H1 (cell line): Measurements from ENCODE around the gene ASF1B. TPM values are rescaled to one million over a fixed set of nuclear protein-coding genes. Genes with fewer than 3 reads are reported as not detected.

Source experiments
- RAD21 ChIP-seq, 2 experiments: IDR thresholded peaks in 1 of 2; conservative IDR thresholded peaks in 1 of 2; 2 replicates each; pipeline ENCODE4 v1.6.1; 2011; ENCODE audit warnings: low read depth in 2 of 2, low read length in 2 of 2, improper control_type of control experiment in 1 of 2, inconsistent platforms in 1 of 2, mild to moderate bottlenecking in 1 of 2, moderate library complexity in 1 of 2
- RFX5 ChIP-seq: IDR thresholded peaks from 2 replicates; pipeline ENCODE4 v1.6.1; 2011; ENCODE audit warnings: low read depth, low read length, improper control_type of control experiment, borderline replicate concordance
- SAP30 ChIP-seq: fragments of 300-600 bp; sonication (generic); IDR thresholded peaks from 2 replicates; pipeline ENCODE4 v1.7.1; 2012; ENCODE audit warnings: low read length, moderate library complexity, mild to moderate bottlenecking, inconsistent platforms; ENCODE audit not compliant: insufficient read depth, insufficient replicate concordance
- TAF1 ChIP-seq: IDR thresholded peaks from 2 replicates; pipeline ENCODE4 v1.6.1; 2011; ENCODE audit warnings: mild to moderate bottlenecking, low read depth, low read length
- polyA plus RNA-seq, 7 experiments: library from polyadenylated mRNA; depleted of rRNA in 3 of 7; stranded (reverse) in 5 of 7; unstranded in 2 of 7; fragments of >200 nt in 5 of 7; fragments of 200-250 nt in 2 of 7; gene quantifications; 1 replicate in 5 of 7; 2 replicates in 1 of 7; 4 replicates in 1 of 7; pipeline versions ENCODE4 v1.2.1 to v1.2.3, GENCODE V29; 2011 to 2013; ENCODE audit warnings: missing spikeins in 2 of 7, mixed read lengths in 2 of 7
- total RNA-seq: library from RNA; stranded (reverse); fragmentation: NEBNext Ultra II Directional; extraction: Animal tissue kit (Norgen Biotek cat#: 25700); gene quantifications from 2 replicates; pipeline ENCODE4 v1.2.1, GENCODE V29; 2021

Gene ASF1B
- total and polyA plus RNA-seq, 2 of the 8 experiments (the other 6 are each of a cell fraction or from before 2014, with no cell fraction given), result 32.6 to 59.2 TPM

GRCh38 chr19:14112051-14112808 is 24.2 kb downstream of the ASF1B start (continued):
- TF ChIP-seq RFX5, result no peak
- no peak for TF ChIP-seq SAP30
- no peak for TF ChIP-seq RAD21 (IDR thresholded peaks at IDR 0.05 in 1 of 2, conservative IDR thresholded peaks at IDR 0.05 in 1 of 2; ENCODE audit: low read depth in 2 of 2, low read length in 2 of 2)
- no peak for TF ChIP-seq TAF1
